B cell (primary cell): ENCODE results near the gene AP4M1.

Experiments used
- EZH2 ChIP-seq: IDR thresholded peaks from 2 replicates; pipeline ENCODE4 v1.6.1; 2012; ENCODE audit warnings: borderline replicate concordance, low read depth, mild to moderate bottlenecking, moderate library complexity, low read length; ENCODE audit not compliant: insufficient read depth, poor library complexity, severe bottlenecking
- TF ChIP-seq, protein P1 (sequence below): fragments of 200-600 bp; IDR thresholded peaks from one replicate; pipeline ENCODE4 v1.8.0; 2022; ENCODE audit warnings: antibody characterized with exemption, mild to moderate bottlenecking

DNA sequence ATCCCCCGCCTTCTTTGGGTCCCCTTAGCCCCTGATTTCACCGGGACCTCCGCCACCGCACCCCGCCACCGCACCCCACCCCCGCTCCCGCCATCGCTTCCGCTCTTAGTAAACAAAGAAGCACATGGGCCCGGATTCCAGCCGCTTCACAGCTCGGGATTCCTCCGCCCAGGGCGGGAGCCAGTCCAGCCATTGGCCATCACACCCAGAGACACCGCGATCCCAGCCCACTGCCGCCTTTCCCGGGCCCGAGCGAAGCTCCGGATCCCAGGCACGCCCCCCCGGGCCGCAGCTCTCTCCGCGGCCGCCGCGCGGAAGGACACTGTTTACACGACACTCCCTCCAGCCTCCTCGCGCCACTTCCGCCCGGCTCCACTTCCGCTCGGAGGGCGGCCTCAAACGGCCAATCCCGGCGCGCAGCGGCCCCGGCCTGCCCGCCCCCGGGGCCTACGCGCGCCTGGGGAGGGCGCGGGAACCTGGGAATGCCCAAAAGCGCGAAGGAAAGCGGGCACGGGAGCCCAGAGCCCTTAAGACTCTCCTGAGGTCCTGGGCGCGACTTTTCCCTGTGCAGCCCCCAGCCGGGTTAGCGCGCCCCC is 925 bp upstream of the AP4M1 start:
- TF ChIP-seq, protein P1, sequence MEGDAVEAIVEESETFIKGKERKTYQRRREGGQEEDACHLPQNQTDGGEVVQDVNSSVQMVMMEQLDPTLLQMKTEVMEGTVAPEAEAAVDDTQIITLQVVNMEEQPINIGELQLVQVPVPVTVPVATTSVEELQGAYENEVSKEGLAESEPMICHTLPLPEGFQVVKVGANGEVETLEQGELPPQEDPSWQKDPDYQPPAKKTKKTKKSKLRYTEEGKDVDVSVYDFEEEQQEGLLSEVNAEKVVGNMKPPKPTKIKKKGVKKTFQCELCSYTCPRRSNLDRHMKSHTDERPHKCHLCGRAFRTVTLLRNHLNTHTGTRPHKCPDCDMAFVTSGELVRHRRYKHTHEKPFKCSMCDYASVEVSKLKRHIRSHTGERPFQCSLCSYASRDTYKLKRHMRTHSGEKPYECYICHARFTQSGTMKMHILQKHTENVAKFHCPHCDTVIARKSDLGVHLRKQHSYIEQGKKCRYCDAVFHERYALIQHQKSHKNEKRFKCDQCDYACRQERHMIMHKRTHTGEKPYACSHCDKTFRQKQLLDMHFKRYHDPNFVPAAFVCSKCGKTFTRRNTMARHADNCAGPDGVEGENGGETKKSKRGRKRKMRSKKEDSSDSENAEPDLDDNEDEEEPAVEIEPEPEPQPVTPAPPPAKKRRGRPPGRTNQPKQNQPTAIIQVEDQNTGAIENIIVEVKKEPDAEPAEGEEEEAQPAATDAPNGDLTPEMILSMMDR: no peak
- TF ChIP-seq EZH2: no peak
